Measurements from ENCODE around the gene TMEM141.

GRCh38 chr9:136807281-136808074, 16.3 kb downstream of the TMEM141 start, which contains the start of gene RABL6:
- TF ChIP-seq EP300 (IDR thresholded peaks at IDR 0.05; ENCODE audit: borderline replicate concordance in 1 of 2, low read depth in 1 of 2, low read length in 1 of 2) (no peak), CTCF (IDR thresholded peaks at IDR 0.05) (no peak), IRF3 (IDR thresholded peaks at IDR 0.05; ENCODE audit: low read depth, low read length) (no peak), SIN3A (IDR thresholded peaks at IDR 0.05; ENCODE audit: borderline replicate concordance, low read depth, low read length) (0 out of 2 replicates have a peak, but pooled peaks have one; percentile 19), POLR2AphosphoS5 (IDR thresholded peaks at IDR 0.05; ENCODE audit: low read depth, low read length) (peak; percentile 90), ELF1 (IDR thresholded peaks at IDR 0.05) (peak; percentile 25; the same call in 1 of the 2 replicates), TAF1 (IDR thresholded peaks at IDR 0.05; ENCODE audit: borderline replicate concordance, low read depth, low read length) (peak; percentile 91), GABPA (IDR thresholded peaks at IDR 0.05; ENCODE audit: low read depth) (no peak), YY1 (IDR thresholded peaks at IDR 0.05; ENCODE audit: low read depth) (peak; percentile 87), REST (IDR thresholded peaks at IDR 0.05; ENCODE audit: low read depth, low read length) (no peak), SMC3 (IDR thresholded peaks at IDR 0.05; ENCODE audit: low read depth, low read length) (no peak), RFX5 (IDR thresholded peaks at IDR 0.05; ENCODE audit: low read length) (no peak), ZBTB33 (IDR thresholded peaks at IDR 0.05; ENCODE audit: borderline replicate concordance, low read depth) (no peak), FOXJ3 (CRISPR knock-in tag; IDR thresholded peaks at IDR 0.05) (no peak)
